Fibroblast of mammary gland (primary cell): Measurements from ENCODE around the gene LACTBL1.

Experiments
- DNase-seq: peaks from one replicate; pipeline ENCODE4 v3.0.0-alpha.2; 2010; ENCODE audit warnings: low read depth
- H3K4me3 ChIP-seq: 2 replicates; pipeline ENCODE4 v1.5.1; 2011; ENCODE audit warnings: low read depth, mild to moderate bottlenecking, low read length, moderate library complexity; ENCODE audit not compliant: control insufficient read depth
- CTCF ChIP-seq: conservative IDR thresholded peaks from 2 replicates; pipeline ENCODE4 v1.5.1; 2011; ENCODE audit warnings: low read depth, low read length, inconsistent platforms; ENCODE audit not compliant: control insufficient read depth, insufficient read depth

LACTBL1 gene, protein sequence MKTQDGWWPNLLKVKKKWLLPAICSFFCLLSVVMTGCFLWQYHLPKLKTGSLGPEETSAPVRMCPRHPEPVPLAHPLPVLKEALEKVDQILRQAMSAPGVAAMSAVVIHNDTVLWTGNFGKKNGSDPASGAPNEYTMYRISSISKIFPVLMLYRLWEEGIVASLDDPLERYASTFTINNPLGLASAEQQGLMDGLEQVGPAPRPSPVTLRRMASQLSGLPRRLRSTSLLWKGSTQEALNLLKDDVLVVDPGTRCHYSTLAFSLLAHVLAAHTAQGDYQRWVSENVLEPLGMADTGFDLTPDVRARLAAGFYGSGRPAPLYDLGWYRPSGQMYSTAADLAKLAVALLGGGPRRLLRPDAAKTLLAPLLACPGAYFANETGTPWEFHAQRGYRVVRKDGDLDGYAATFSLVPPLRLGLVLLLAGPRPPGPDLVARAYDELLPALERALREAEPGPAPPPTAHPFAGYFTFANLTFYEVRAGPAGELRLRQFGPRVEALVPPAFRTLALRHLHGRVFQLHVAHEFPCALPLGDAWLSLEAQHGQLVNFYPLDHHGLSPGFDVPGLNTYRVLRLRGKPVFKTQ

DNA sequence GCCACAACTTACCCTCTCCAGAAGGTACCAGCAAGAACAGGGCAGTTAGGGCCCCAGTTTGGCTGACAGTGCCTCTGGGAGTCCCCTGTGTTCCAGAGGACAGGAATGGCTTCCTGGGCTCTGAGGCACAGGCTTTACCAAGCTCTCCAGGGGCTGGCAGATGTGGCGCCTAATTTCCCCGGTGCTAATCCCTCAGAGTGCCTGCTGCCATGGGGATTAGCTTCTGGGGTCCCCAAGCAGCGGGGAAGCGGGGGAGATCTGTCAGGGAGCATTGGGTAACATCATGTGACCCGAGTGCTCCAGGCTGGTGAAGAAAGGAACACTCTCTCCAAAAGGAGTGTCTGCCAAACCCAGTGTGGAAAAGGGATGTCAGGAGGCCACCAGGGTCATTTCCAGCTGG, at the start of gene LACTBL1:
LACTBL1 (minus strand) TSS at position 107 of the 400 bp plus-strand sequence. CDS start 550 bp downstream, outside the sequence.
- no peak within 1 kb of the TSS for H3K4me3 ChIP-seq
- no peak for DNase-seq
- TF ChIP-seq CTCF = no peak

GRCh38 chr1:23021834-23022233, 49.2 kb upstream of the LACTBL1 start:
- TF ChIP-seq CTCF = no peak
- DNase-seq = no peak
- no peak overlapping the region for H3K4me3 ChIP-seq

DNA sequence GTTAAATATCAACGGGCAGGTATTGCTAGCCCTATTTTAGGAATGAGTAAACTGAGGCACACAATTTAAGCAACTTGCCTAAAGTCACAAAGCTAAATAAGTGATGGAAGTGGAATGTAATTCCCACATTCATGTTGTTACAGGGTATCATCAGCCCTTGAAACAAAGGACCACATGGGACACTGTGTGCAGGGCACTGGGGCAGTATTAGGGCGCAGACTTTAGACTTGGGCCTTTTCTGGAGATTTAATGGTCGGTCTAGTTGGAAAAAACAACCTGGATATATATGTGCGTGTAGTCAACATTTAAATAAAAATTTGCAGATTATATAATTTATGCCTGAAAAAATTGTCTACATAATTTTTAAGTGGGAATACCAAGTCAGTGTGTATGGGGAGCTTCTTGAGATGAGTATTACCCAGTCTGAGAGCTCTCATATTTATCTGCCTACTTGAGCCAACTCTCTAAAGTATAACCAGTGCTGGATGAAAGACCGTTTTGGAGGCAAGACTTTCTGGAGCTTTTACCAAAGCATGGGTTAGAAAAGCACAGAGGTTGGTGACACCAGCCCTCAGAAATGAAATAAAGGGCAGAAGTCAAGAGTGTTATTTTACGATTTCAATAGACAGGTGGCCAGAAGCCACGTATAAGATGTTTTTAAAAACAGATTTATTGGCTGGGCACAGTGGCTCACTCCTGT, 48.2 kb upstream of the LACTBL1 start:
- peak; percentile 22 for DNase-seq
- TF ChIP-seq CTCF = no peak
- peak overlapping the region; percentile 95 for H3K4me3 ChIP-seq

DNA sequence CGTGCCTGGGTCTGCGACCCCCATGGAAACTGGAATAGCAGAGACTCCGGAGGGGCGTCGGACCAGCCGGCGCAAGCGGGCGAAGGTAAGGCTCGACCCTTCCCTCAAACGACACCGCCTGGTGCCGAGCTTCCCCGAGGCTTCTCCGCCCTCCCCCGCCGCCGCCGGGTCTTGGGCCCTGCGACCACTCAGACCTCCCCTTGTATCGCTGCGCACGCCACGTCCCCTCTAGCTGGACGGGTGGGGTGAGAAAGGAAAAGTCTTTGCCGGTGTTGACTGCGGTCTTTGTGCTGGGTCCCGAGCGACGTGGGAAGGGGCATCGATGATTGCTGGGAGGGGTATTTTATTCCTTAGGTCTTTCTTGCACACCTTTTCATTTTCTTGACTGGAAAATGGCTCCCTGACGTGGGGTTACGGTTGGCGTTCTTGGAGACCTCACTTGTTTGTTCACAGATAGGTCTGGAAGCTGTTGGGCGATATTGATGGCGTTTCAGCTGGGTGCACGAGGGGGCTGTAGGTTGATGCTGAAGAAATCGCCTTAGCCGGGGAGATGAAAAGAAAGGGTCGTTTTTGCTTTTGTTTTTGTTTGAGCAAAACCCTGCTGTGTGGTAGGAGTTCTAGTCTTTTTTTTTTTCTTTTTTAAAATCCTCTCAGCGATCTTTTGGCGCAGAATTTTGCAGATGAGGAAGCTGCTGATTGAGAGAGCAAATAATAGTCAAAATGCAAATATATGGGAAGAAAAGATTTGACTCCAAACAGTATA, 47.4 kb upstream of the LACTBL1 start:
- DNase-seq = peak; percentile 49
- H3K4me3 ChIP-seq = peak overlapping the region; percentile 95
- TF ChIP-seq CTCF = no peak

- H3K4me3 ChIP-seq = peak within 1 kb of the TSS; percentile 95
- DNase-seq = peak; percentile 98
- no peak for TF ChIP-seq CTCF
These were observed 46.6 kb upstream of the LACTBL1 start, which contains the start of gene KDM1A for GRCh38 chr1:23019094-23019862. TSS of gene KDM1A (plus strand) at chr1:23019468. CDS start at chr1:23019597, 129 bp downstream.
